Mucosa of rectum (tissue), 2 donors: ENCODE results near the gene IFT122.

Source experiments
- H3K27ac ChIP-seq, 2 donors: one replicate each; pipeline ENCODE4 v1.7.0; 2013; ENCODE audit warnings: inconsistent platforms in 2 of 2, low read depth in 2 of 2, low read length in 2 of 2
- H3K27me3 ChIP-seq, 2 donors: one replicate each; pipeline ENCODE4 v1.7.0; 2013; ENCODE audit warnings: low read length in 2 of 2; ENCODE audit not compliant: control insufficient read depth in 2 of 2, insufficient read depth in 2 of 2
- H3K36me3 ChIP-seq, 2 donors: one replicate each; pipeline ENCODE4 v1.7.0; 2013; ENCODE audit warnings: low read length in 2 of 2; ENCODE audit not compliant: control insufficient read depth in 2 of 2, insufficient read depth in 2 of 2
- H3K4me1 ChIP-seq, 2 donors: one replicate each; pipeline ENCODE4 v1.7.0; 2013; ENCODE audit warnings: low read length in 2 of 2, mild to moderate bottlenecking in 1 of 2; ENCODE audit not compliant: control insufficient read depth in 2 of 2, insufficient read depth in 2 of 2
- H3K4me3 ChIP-seq, 2 donors: one replicate each; pipeline ENCODE4 v1.7.0; 2013; ENCODE audit warnings: low read length in 2 of 2
- H3K9ac ChIP-seq, 2 donors: one replicate each; pipeline ENCODE4 v1.7.0; 2013; ENCODE audit warnings: low read length in 2 of 2, low read depth in 1 of 2, mild to moderate bottlenecking in 1 of 2
- H3K9me3 ChIP-seq, 2 donors: one replicate each; pipeline ENCODE4 v1.7.0; 2013; ENCODE audit warnings: low read length in 2 of 2; ENCODE audit not compliant: control insufficient read depth in 2 of 2
- donor health status: healthy.
- donor health status: Normal muscosa, but diverticular disease.

Gene IFT122

GRCh38 chr3:129415378-129415777, 24.6 kb upstream of the IFT122 start:
- H3K4me1 ChIP-seq: no peaks in the 10 kb centered on the region
- H3K27ac ChIP-seq: no peak overlapping the region
- no peaks in the 10 kb centered on the region for H3K36me3 ChIP-seq
- no peaks in the 10 kb centered on the region for H3K27me3 ChIP-seq
- no peak overlapping the region for H3K4me3 ChIP-seq
- no peaks in the 10 kb centered on the region for H3K9me3 ChIP-seq
- no peak overlapping the region for H3K9ac ChIP-seq

GRCh38 chr3:129415830-129416229, 24.2 kb upstream of the IFT122 start:
- H3K4me3 ChIP-seq: no peak overlapping the region
- no peaks in the 10 kb centered on the region for H3K27me3 ChIP-seq
- H3K27ac ChIP-seq: no peak overlapping the region
- no peaks in the 10 kb centered on the region for H3K36me3 ChIP-seq
- H3K9me3 ChIP-seq: no peaks in the 10 kb centered on the region
- no peak overlapping the region for H3K9ac ChIP-seq
- H3K4me1 ChIP-seq: no peaks in the 10 kb centered on the region

- Histone ChIP-seq H3K27me3 (no peaks in the 10 kb centered on the region), H3K36me3 (no peaks in the 10 kb centered on the region), H3K4me3 (no peak overlapping the region), H3K4me1 (no peaks in the 10 kb centered on the region), H3K9me3 (no peaks in the 10 kb centered on the region), H3K27ac (no peak overlapping the region), H3K9ac (no peak overlapping the region)
Measured at GRCh38 chr3:129416415-129416814, 23.6 kb upstream of the IFT122 start.

DNA sequence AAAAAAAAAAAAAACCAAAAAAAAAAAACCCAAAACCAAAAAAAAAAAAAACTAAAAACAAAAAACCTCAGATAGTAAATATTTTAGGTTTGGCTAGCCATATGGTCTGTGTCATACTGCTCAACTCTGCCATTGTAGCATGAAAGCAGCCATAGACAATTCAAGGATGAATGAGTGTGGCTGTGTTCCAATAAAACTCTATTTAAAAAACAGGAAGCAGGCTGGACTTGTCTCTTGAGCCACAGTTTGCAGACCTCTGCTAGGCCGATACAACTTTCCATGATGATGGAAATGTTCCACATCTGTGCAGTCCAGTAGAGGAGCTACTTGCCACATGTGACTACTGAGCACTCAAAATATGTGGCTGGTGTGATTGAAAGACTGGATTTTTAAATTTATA, 22.7 kb upstream of the IFT122 start:
- Histone ChIP-seq H3K9ac (no peak overlapping the region), H3K27ac (no peak overlapping the region)

DNA sequence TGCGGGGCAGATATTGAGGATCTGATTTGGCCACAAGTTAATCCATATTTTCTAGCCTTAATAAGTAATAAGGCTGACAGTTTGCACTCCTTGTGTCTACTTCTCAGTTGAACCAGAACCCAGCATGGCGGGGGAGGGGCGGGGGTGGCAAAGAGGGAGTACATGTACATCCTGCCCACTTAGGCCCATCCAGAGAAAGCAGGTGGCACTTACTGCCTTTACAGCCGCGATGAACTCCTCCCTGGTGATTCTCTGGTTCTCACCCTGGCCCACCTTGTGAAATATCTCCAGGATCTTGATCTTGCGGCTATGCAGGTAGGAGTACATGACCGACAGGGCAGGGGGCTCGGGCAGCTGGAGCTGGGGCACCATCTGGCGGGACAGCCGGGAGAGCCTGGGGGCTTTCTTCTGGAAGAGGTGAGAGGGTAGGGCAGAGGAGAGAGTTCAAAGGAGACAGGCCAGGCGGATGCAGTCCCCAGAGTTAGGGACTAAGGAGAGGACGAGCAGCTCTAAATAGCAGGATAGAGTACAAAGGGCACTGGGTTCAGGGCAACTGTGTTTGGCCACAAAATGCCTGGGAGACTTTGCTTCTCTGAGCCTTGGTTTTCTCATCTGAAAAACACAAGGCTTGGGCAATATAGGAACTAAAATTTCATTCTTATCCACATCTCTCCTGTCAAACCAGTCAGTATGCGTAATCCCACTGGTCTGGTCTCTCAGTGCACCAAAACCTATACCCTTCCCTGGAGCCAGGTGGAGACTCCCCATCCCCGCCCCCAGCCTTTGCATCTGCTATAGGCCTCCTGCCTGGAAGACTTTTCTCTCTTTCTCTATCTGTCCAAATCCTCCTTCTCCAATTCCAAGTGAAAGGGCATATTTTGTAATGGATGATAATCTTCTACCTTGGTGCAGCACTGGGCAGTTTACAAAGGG, 21.7 kb upstream of the IFT122 start:
- no peak overlapping the region for H3K9ac ChIP-seq

More for the DNA sequence above, 22.7 kb upstream of the IFT122 start:
- Histone ChIP-seq H3K27me3 (no peaks in the 10 kb centered on the region), H3K36me3 (no peaks in the 10 kb centered on the region), H3K4me3 (no peak overlapping the region), H3K9me3 (no peaks in the 10 kb centered on the region), H3K4me1 (no peaks in the 10 kb centered on the region)

DNA sequence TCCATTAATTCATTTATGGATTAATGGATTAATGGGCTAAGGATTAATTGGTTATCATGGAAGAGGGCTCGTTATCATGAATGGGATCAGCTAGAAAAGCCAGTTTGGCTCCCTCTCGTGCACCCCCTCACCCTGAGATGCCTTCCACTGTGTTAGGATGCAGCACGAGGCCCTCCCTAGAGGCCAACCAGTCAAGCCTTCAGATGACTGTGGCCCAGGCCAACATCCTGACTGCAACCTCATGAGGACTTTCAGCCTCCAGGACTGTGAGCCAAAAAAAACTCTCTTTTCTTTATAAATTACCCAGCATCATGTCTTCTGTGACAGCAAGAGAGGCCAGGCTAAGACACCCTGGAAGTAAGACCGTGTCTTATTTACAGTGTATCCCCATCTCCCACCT, 20.5 kb upstream of the IFT122 start:
- H3K4me3 ChIP-seq: no peak overlapping the region
- H3K36me3 ChIP-seq: no peaks in the 10 kb centered on the region
- peaks cover 0 to 4% of the 10 kb centered on the region in 2 donors for H3K4me1 ChIP-seq
- H3K27ac ChIP-seq: no peak overlapping the region
- no peaks in the 10 kb centered on the region for H3K27me3 ChIP-seq
- no peak overlapping the region for H3K9ac ChIP-seq
- no peaks in the 10 kb centered on the region for H3K9me3 ChIP-seq

More for the DNA sequence above, 21.7 kb upstream of the IFT122 start:
- Histone ChIP-seq H3K27me3 (no peaks in the 10 kb centered on the region), H3K4me3 (no peak overlapping the region), H3K9me3 (no peaks in the 10 kb centered on the region), H3K36me3 (no peaks in the 10 kb centered on the region), H3K4me1 (no peaks in the 10 kb centered on the region), H3K27ac (no peak overlapping the region)

DNA sequence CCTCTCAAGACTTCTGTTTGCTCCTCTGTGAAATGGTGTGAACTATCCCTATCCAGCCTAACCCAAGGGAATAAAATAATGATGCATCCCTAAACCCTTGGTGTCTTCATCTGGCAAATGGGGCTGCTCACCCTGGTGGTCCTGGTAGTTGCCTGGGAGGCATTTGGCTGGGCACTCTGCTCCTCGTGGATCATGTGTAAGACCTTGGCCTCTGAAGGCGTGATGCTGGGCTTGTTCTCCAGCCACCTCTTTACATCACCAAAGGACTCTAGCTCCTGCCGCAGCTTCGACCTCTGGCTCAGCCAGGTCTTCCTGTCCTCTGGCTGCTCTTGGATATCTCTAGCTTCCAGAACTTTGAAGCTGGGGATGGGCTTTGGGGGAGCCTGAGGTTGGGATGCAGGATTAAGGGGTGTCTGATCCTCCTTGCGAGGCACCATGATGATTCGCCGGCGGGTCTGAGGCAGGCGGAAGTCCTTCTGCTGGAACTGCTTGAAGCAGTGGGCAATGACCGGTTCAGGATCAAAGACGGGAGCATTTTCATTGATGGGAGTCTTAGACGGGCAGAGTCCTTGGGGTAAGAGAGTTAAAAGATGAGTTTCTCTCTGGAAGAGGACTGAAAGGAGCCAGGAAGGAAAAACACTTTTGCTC, 18.7 kb upstream of the IFT122 start:
- no peaks in the 10 kb centered on the region for H3K27me3 ChIP-seq
- no peak overlapping the region for H3K27ac ChIP-seq
- peaks cover 0 to 4% of the 10 kb centered on the region in 2 donors for H3K4me1 ChIP-seq
- H3K4me3 ChIP-seq: no peak overlapping the region
- H3K9me3 ChIP-seq: no peaks in the 10 kb centered on the region
- H3K9ac ChIP-seq: no peak overlapping the region
- no peaks in the 10 kb centered on the region for H3K36me3 ChIP-seq

DNA sequence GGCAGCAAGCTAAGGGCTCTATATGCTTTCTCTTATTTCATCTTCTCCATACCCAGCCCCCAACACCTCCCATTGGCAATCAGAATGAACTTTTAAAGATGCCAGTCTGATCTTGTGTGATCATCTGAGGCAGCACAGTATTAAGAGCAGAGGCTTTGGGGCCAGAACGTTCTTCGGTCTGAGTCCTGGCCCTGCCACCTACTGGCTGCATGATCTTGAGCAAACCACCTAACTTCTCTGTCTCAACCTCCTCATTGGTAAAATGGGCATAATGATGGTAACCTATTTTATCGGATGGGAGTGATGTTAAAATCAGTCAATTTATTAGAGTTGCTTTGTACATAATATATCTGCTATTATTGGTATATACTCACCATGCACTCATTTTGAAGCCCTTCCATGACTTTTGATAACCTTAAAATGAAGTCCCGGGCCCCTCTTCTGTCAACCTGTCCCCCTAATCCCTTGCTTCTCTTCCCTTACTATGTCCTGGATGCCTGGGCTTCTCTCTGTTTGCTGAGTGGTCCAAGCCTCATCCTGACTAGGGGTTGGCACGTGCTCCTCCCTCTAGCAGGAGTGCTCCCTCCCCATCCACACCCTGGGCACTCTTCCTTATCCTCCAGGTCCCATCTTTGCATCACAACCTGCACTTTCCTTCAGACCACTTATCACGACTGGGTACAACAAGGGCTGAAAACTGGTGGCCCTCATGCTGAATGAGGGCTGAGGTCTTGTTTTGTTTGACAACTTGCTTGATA, 17.9 kb upstream of the IFT122 start:
- Histone ChIP-seq H3K36me3 (no peaks in the 10 kb centered on the region), H3K4me1 (peaks cover 0 to 4% of the 10 kb centered on the region in 2 donors), H3K4me3 (no peak overlapping the region), H3K27me3 (no peaks in the 10 kb centered on the region), H3K9me3 (no peaks in the 10 kb centered on the region), H3K9ac (no peak overlapping the region), H3K27ac (no peak overlapping the region)

DNA sequence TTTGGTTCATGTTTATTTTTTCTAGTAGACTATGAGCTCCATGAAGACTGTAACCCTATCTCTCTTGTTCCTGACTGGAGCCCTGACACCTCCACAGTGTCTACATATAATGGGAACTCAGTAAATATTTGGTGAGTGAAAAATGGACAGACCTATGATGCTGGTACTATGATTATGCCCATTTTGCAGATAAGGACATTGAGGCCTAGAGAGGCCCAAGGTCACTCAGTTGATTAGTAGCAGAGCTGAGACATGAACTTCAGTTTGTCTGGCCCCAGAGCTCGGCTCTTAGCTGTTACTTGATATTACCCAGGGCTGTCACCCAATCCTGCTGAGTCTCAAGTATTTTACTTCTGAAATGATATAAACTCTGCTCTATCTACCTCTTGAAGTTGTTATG, 17.1 kb upstream of the IFT122 start:
- Histone ChIP-seq H3K27me3 (no peaks in the 10 kb centered on the region), H3K9ac (no peak overlapping the region)

More for the DNA sequence above, 17.1 kb upstream of the IFT122 start:
- H3K4me1 ChIP-seq: peaks cover 4 to 6% of the 10 kb centered on the region in 2 donors
- no peaks in the 10 kb centered on the region for H3K9me3 ChIP-seq
- H3K27ac ChIP-seq: no peak overlapping the region
- no peak overlapping the region for H3K4me3 ChIP-seq
- no peaks in the 10 kb centered on the region for H3K36me3 ChIP-seq
